HG03039 (cell line): ENCODE measurements around the gene EIPR1.
A peak's percentile ranks its signal among the peaks of the same experiment; 100 is the strongest.
"Not testable (repeated sequence)": the region's sequence is repeated elsewhere in the genome, so short reads cannot be mapped to it uniquely, and the experiment has no call there.

Source experiments
- ATAC-seq: cut with Tn5 transposase; IDR thresholded peaks from one replicate; pipeline ENCODE4 v1.9.1; 2021; ENCODE audit warnings: mild to moderate bottlenecking, moderate library complexity; ENCODE audit not compliant: unreplicated experiment

EIPR1 gene

DNA sequence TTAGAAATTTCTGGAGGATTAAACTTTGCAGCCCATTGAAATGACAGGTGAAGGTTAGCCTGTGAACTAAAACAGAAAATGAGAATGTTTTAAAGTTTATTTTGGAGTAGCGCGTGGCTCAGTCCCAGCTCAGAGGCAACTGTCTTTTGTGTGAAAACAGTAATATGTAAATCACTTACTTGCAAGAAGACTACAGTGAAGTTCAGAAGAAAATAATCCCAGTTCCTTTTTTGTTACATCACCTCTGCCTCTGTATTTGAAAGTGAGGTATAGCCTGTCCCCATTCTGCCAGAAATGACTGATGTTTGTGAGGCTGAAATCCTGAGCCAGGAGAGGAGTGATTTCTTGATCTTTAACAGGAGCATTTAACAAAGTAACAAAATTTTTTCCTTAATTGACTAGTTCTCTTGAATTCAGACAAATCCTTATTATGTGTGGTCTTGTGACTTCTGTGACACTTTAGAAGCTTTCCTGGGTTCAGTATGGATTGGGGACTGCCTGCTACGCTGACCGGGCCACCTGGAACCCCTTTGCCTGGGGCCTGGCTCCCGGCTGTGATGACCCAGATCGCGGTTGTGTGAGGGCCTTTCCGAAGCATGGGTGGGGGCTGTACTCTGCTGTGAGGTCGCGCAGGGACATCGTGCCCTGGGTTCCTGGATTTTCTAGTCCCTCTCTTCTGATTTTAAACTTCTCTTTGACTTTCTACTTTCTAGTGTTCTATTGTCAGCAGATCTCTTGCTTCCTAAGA, 26.1 kb upstream of the EIPR1 start:
- ATAC-seq: peak; percentile 98

- ATAC-seq: no peak
Observed at GRCh38 chr2:3399829-3400228, 22.2 kb upstream of the EIPR1 start.

DNA sequence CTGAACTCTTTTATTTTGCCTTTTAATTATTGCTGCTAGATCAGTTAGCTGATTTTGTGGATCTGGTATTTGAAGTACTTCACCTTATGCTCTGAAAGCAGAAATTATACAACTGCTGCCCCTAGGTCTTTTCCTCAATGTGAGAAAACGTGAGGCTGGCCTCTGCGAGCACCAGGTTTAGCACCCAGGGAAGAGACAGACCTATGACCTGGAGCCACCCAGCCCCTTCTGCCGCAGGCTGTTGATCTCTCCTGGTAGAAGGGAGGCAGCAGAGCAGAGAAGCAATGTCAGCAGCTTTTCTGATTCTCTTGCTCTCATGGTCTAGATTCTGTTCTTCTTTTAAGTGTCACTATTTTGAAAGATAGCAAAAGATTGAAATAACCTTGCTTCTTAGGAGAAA, 21.8 kb upstream of the EIPR1 start:
- no peak for ATAC-seq

DNA sequence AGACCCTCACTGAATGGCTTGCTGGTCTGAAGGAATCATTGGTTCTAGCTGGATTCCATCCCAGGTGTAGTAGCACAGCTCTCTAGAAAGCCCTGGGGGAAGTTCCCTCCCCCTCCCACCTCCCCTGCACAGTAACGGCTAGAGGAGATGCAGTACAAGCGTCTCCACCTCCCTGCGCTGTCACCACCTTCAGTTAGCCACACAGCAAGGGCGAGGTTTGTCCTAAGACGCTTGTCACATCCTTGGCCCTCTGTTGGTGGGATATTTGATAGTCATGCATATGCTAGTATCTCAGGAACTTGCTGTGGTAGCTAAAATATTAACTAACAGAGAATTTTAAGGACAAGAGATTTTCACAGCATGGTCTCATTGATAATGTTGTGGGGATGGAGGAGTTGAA, 21.2 kb upstream of the EIPR1 start:
- ATAC-seq: no peak

- no peak for ATAC-seq
Observed at GRCh38 chr2:3396920-3397559, 19.4 kb upstream of the EIPR1 start.

DNA sequence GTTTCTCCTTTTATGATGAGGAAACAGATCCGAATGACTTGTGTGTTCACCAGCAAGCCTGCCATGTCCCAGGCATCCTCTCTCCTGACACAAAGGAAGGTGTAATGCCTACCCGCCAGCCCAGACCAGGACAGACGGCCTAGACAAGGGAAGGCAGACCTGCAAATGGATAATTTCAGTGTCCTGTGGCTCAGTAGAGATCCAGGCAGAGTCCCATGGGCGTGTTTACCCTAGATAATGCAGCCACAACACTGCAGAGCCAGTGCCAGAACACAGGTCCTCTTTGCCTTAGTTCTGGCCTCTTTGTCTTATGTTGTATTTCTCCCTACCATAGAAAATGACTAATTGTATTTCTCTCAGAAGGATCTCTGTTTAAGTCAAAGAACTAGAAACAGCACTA, 14.6 kb upstream of the EIPR1 start:
- no peak for ATAC-seq

- no peak for ATAC-seq
Observed at GRCh38 chr2:3390041-3390440, 12.4 kb upstream of the EIPR1 start.

DNA sequence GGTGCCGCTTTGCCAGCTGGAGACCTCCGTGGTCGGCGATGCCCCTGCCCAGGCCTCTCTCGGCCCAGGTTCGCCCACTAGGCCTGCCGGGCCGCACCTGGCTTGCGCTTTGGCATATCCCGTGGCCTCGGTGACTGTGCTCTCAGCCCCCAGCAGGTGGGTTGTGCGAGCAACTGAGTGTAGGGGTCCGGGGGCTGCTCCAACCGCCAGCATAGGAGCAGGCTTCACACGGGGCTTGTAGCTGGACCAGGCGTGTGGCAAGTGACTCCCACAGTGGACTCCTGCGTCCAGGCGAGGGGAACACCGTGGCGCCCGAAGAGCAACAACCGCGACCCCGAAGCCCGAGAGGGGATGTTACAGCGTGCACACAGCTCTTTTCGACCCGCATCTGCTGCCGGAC, 11.6 kb upstream of the EIPR1 start:
- no peak for ATAC-seq

GRCh38 chr2:3388412-3388738, 10.8 kb upstream of the EIPR1 start:
- no peak for ATAC-seq

DNA sequence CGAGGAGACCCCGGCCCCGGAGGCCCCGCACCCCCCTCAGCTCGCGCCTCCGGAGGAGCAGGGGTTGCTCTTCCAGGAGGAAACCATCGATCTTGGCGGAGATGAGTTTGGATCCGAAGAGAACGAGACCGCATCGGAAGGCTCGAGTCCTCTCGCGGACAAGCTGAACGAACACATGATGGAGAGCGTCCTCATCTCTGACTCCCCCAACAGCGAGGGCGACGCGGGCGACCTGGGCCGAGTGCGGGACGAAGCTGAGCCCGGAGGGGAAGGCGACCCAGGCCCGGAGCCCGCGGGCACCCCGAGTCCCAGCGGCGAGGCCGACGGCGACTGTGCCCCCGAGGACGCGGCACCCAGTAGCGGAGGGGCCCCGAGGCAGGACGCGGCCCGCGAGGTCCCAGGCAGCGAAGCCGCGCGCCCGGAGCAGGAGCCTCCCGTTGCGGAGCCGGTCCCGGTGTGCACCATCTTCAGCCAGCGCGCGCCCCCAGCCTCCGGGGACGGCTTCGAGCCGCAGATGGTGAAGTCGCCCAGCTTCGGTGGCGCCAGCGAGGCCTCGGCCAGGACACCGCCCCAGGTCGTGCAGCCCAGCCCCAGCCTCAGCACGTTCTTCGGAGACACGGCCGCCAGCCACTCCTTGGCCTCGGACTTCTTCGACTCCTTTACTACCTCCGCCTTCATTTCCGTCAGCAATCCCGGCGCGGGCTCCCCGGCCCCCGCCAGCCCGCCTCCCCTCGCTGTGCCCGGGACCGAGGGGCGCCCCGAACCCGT, 10.2 kb upstream of the EIPR1 start:
- no peak for ATAC-seq

- no peak for ATAC-seq
Observed at GRCh38 chr2:3387011-3387410, 9.4 kb upstream of the EIPR1 start.

GRCh38 chr2:3386448-3386958, 8.9 kb upstream of the EIPR1 start:
- ATAC-seq: no peak

DNA sequence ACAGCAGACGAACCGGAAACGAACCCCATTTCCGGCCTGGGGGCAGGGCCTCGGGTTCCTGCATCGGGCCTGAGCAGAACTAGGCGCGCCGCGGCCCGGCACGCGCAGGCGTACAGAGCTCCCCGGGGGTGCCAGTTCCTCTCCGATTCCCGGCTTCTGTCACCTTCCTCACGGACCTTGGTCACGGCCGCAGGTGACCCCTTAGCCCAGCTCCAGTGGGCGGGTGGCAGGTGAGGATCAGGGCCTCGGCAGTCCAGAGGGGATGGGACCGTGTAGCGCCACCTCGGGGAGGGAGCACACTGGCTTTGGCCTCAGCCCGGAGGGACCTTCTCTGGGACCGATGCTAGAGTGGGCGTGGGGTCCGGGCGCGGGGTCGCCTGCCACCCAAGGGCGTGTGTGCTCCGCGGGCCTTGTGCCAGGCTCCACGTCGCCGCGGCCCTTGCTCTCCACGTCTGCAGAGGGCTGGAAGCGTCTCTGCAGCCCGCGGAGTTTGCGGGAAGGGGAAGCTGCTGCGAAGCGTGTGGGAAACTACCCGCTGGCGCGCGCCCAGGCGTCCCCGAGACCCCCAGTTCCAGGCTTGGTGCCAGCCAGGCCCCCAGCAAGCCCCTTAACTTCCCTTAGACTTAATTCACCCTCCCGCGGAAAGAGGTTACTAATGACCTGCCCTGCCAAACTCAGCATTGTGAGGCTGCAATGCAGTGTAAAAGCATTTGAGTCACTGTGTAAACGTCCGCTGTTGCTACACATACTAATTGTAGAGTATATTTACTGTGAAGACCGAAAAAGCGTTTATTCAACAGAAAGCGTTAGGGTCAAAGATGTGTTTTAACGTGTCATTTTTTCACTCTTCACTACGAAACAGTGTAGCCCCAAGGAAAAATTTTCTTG, 2.3 kb upstream of the EIPR1 start, which contains the start of gene TRAPPC12:
TSS of gene TRAPPC12 (plus strand) at position 48 of the 888 bp plus-strand sequence. CDS start 7,930 bp downstream, outside the sequence.
- peak; percentile 68 for ATAC-seq

- ATAC-seq: no peak
Observed at GRCh38 chr2:3379339-3379646, 1.7 kb upstream of the EIPR1 start.

- ATAC-seq: peak; percentile 5
Observed at GRCh38 chr2:3377279-3377611, 373 bp downstream of the EIPR1 start.

GRCh38 chr2:3376821-3377220, 797 bp downstream of the EIPR1 start:
- ATAC-seq: no peak

GRCh38 chr2:3369340-3370181, 8.1 kb downstream of the EIPR1 start:
- ATAC-seq: not testable (repeated sequence)

DNA sequence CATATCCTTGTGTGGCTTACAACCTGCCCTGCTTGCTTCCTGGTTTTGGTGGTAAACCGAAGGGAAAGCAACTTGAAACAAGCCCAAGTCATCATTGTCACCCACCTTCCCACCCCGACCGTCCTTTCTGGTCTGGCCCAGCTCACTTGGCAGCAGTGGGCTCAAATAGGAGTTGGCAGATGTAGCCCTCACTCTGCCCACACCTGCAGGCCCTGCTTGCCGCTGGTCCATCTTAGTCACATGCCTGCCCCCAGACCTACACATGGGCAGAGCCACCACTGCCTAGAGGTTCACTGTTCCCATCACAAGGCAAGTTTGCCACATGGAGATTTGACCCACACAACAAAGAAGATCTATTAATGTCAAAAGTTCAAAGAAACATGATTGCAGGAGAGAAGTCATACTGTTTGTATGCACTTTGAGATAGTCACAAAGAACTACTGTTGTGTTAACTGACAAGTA, 9.3 kb downstream of the EIPR1 start:
- ATAC-seq: no peak

- no peak for ATAC-seq
Observed at GRCh38 chr2:3365219-3365618, 12.4 kb downstream of the EIPR1 start.
